Effector CD4-positive, alpha-beta T cell (primary cell): Measurements from ENCODE around the gene NME7.

Source experiments
- DNase-seq: peaks from one replicate; pipeline ENCODE4 v3.0.0-alpha.2; 2020

NME7 gene

GRCh38 chr1:169124459-169124858 is 243.1 kb downstream of the NME7 start:
- DNase-seq, result no peak

GRCh38 chr1:169122976-169123375 is 244.6 kb downstream of the NME7 start:
- no peak for DNase-seq

GRCh38 chr1:169121146-169121923 is 246.3 kb downstream of the NME7 start:
- DNase-seq, result no peak

- no peak for DNase-seq
Observed at GRCh38 chr1:169120066-169120465, 247.5 kb downstream of the NME7 start.

GRCh38 chr1:169119405-169119804 is 248.2 kb downstream of the NME7 start:
- no peak for DNase-seq

GRCh38 chr1:169118227-169118626 is 249.4 kb downstream of the NME7 start:
- no peak for DNase-seq

- no peak for DNase-seq
Observed at GRCh38 chr1:169117599-169117998, 250.0 kb downstream of the NME7 start.

- no peak for DNase-seq
Observed at GRCh38 chr1:169117014-169117413, 250.6 kb downstream of the NME7 start.

GRCh38 chr1:169115891-169116585 is 251.6 kb downstream of the NME7 start:
- DNase-seq, result no peak

GRCh38 chr1:169113613-169114119 is 253.9 kb downstream of the NME7 start:
- DNase-seq, result no peak

GRCh38 chr1:169112241-169112640 is 255.4 kb downstream of the NME7 start:
- DNase-seq, result no peak

GRCh38 chr1:169111472-169111871 is 256.1 kb downstream of the NME7 start:
- no peak for DNase-seq

GRCh38 chr1:169110689-169111447 is 256.7 kb downstream of the NME7 start:
- DNase-seq, result no peak

GRCh38 chr1:169110236-169110635 is 257.4 kb downstream of the NME7 start:
- DNase-seq, result no peak

- DNase-seq, result no peak
Observed at GRCh38 chr1:169109561-169110134, 257.9 kb downstream of the NME7 start.

GRCh38 chr1:169108863-169109560 is 258.6 kb downstream of the NME7 start:
- DNase-seq, result no peak

GRCh38 chr1:169108223-169108622 is 259.4 kb downstream of the NME7 start:
- no peak for DNase-seq

- DNase-seq, result no peak
Observed at GRCh38 chr1:169107603-169108208, 259.9 kb downstream of the NME7 start.

GRCh38 chr1:169106921-169107602 is 260.5 kb downstream of the NME7 start:
- no peak for DNase-seq

GRCh38 chr1:169106095-169106920 is 261.3 kb downstream of the NME7 start, which contains the start of gene ATP1B1:
Gene ATP1B1, plus strand, starts transcription at chr1:169106690. Its CDS starts 140 bp downstream, at chr1:169106830.
- peak; percentile 73 for DNase-seq
